ENCODE data around the gene RRP1. TPM values are rescaled to one million over a fixed set of nuclear protein-coding genes. Genes with fewer than 3 reads are reported as not detected.

Gene RRP1
- total RNA-seq, 2 donors from 2014 or later = 9.9 to 27.7 TPM

- WGBS, 2 donors = 76% methylated on average over 15 of the region's 15 CpGs; no CpG with 5 or more reads in 1 of the 2 donors
These were observed 21.8 kb upstream of the RRP1 start for GRCh38 chr21:43767498-43767983.

GRCh38 chr21:43767984-43768867 is 21.2 kb upstream of the RRP1 start:
- H3K9me3 ChIP-seq = no peaks in the 10 kb centered on the region
- TF ChIP-seq CTCF (IDR thresholded peaks at IDR 0.05) = no peak
- no peak for TF ChIP-seq POLR2A (IDR thresholded peaks at IDR 0.05)
- peak in 3 of 4 donors; percentile 61 to 66 (median 64) for DNase-seq
- H3K4me3 ChIP-seq = no peak overlapping the region
- H3K4me1 ChIP-seq = peaks cover 21% of the 10 kb centered on the region
- no peaks in the 10 kb centered on the region for H3K27me3 ChIP-seq
- intact Hi-C loops (cut with DNase I) = no loop called here
- no peaks in the 10 kb centered on the region for H3K36me3 ChIP-seq (replicated peaks in 1 of 2; ENCODE audit: insufficient read depth in 1 of 2, low read depth in 2 of 2)
- peak; percentile 58 for ATAC-seq
- no peak overlapping the region for H3K27ac ChIP-seq
- whole genome bisulfite sequencing, 2 donors = 44 to 50% methylated on average over 26 to 34 of the region's 34 CpGs

More at GRCh38 chr21:43767498-43767983, 21.8 kb upstream of the RRP1 start:
- Histone ChIP-seq H3K4me1 (peaks cover 25% of the 10 kb centered on the region), H3K4me3 (no peak overlapping the region), H3K27ac (no peak overlapping the region), H3K27me3 (no peaks in the 10 kb centered on the region), H3K36me3 (replicated peaks in 1 of 2; ENCODE audit: insufficient read depth in 1 of 2, low read depth in 2 of 2) (no peaks in the 10 kb centered on the region), H3K9me3 (no peaks in the 10 kb centered on the region)
- ATAC-seq (no peak), DNase-seq (no peak)
- no peak for TF ChIP-seq POLR2A (IDR thresholded peaks at IDR 0.05)
- TF ChIP-seq CTCF (IDR thresholded peaks at IDR 0.05) = no peak
- intact Hi-C loops (cut with DNase I) = no loop called here

- peaks cover 0 to 2% of the 10 kb centered on the region in 2 donors for H3K36me3 ChIP-seq (replicated peaks in 1 of 2; ENCODE audit: insufficient read depth in 1 of 2, low read depth in 2 of 2)
- H3K4me1 ChIP-seq = peaks cover 21% of the 10 kb centered on the region
- TF ChIP-seq POLR2A (IDR thresholded peaks at IDR 0.05) (no peak), CTCF (IDR thresholded peaks at IDR 0.05) (no peak)
- DNase-seq = no peak
- no peaks in the 10 kb centered on the region for H3K27me3 ChIP-seq
- ATAC-seq = no peak
- H3K27ac ChIP-seq = no peak overlapping the region
- H3K9me3 ChIP-seq = no peaks in the 10 kb centered on the region
- intact Hi-C loops (cut with DNase I) = no loop called here
- H3K4me3 ChIP-seq = no peak overlapping the region
- 59 to 65% methylated on average over 8 of the region's 8 CpGs for WGBS, 2 donors
These were observed 20.6 kb upstream of the RRP1 start for GRCh38 chr21:43768868-43769167.

- WGBS, 2 donors = 89 to 100% methylated on average over 3 to 11 of the region's 11 CpGs
- intact Hi-C loops (cut with DNase I) = no loop called here
- H3K9me3 ChIP-seq = no peaks in the 10 kb centered on the region
- H3K36me3 ChIP-seq (replicated peaks in 1 of 2; ENCODE audit: insufficient read depth in 1 of 2, low read depth in 2 of 2) = peaks cover 0 to 2% of the 10 kb centered on the region in 2 donors
- no peak for ATAC-seq
- no peak overlapping the region for H3K4me3 ChIP-seq
- no peak for DNase-seq
- H3K27me3 ChIP-seq = no peaks in the 10 kb centered on the region
- TF ChIP-seq POLR2A (IDR thresholded peaks at IDR 0.05) (no peak), CTCF (IDR thresholded peaks at IDR 0.05) (no peak)
- peaks cover 21% of the 10 kb centered on the region for H3K4me1 ChIP-seq
- no peak overlapping the region for H3K27ac ChIP-seq
These were observed 19.9 kb upstream of the RRP1 start for GRCh38 chr21:43769325-43769958.

Measured in body of pancreas (tissue), 4 donors.